Measurements from ENCODE around the gene CACUL1. TPM values are rescaled to one million over a fixed set of nuclear protein-coding genes. Genes with fewer than 3 reads are reported as not detected.
"Not testable (repeated sequence)": the region's sequence is repeated elsewhere in the genome, so short reads cannot be mapped to it uniquely, and the experiment has no call there.

Gene CACUL1
- total RNA-seq, 2 experiments from 2014 or later, result 28.6 to 34.8 TPM

DNA sequence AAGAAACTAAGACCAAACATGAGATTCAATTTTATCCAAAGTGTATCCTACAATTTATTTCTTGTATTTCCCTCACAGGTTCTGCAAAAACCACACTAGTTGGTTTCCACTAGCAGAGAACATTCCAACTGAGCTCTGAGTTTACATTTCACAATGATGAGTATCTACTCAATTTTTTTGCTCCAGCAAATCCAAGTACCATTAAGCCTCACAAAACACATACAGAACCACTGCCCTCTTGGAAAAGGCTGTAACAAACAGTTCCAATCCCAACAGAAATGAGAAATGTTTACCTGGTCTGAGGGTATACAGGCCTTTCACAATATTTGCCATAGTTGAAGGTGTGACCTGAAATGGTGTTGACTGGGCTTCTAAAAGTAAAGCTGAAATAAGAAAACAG is 59.9 kb downstream of the CACUL1 start:
- Mint-ChIP-seq H3K27ac (no peak overlapping the region), H3K36me3 (peaks cover 19% of the 10 kb centered on the region), H3K4me1 (peaks cover 32% of the 10 kb centered on the region), H3K27me3 (no peaks in the 10 kb centered on the region), H3K4me3 (no peak overlapping the region), H3K9me3 (no peaks in the 10 kb centered on the region)
- no peak for DNase-seq

DNA sequence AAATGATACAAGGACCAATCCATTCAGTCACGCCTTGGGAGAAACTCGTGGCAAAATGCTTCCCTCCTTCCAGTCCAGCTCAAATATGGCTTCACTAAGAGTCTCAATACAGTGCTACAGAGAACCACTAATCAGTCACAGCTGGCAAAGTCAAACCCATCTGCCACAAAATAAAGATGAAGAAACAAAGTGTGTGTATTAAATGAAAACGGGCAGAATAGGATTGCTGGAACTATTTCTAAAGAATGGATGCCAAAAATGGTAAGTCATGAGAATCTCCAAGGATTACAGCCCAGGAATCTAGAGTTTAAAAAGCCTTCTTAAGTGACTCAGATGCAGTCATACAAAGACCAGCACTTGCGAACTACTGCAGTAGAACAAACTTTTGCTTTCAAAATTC is 61.9 kb downstream of the CACUL1 start:
- Mint-ChIP-seq H3K36me3 (peaks cover 19% of the 10 kb centered on the region), H3K9me3 (no peaks in the 10 kb centered on the region)
- no peak for DNase-seq

DNA sequence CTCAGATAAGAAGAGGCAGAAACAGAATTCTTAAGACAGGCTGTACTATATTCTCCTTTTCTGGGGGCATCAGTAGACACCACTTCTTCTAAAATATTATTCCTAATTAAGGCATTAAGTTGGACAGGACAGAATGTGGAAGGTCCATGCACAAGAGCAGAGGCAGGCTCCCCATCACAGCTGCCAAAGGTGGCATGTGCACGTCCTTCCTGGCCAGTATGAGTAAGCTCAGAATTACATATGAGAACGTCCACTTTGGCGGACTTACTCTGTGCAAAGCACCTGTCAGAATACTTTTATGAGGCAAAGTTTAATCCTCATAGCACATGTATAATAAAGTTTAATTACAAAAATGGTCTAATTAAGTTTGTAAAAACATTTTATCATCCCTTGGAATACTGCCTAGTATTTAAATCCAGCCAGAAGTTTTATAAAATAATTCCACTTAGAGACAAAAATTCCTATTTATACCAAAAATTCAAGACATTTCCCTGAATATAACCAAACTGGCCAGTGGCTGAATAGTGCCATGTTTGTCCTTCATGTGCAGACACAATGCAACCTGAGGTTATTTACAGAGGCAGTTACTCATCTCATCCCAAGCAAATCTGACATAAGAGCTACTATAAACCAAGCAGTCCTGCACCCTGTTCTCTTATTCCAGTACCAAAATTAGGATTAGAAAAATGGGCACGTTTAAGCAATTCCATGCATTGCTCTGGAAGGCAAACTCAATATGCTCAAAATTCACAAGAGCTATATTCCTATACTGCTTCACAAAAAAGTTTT is 65.5 kb downstream of the CACUL1 start:
- peaks cover 3% of the 10 kb centered on the region for H3K4me1 Mint-ChIP-seq
- H3K9me3 Mint-ChIP-seq, result no peaks in the 10 kb centered on the region
- no peak overlapping the region for H3K4me3 Mint-ChIP-seq
- peaks cover 33% of the 10 kb centered on the region for H3K36me3 Mint-ChIP-seq
- DNase-seq, result no peak
- H3K27me3 Mint-ChIP-seq, result no peaks in the 10 kb centered on the region
- H3K27ac Mint-ChIP-seq, result no peak overlapping the region

More for the DNA sequence above, 61.9 kb downstream of the CACUL1 start:
- Mint-ChIP-seq H3K27ac (no peak overlapping the region), H3K27me3 (no peaks in the 10 kb centered on the region), H3K4me1 (peaks cover 14% of the 10 kb centered on the region), H3K4me3 (no peak overlapping the region)

DNA sequence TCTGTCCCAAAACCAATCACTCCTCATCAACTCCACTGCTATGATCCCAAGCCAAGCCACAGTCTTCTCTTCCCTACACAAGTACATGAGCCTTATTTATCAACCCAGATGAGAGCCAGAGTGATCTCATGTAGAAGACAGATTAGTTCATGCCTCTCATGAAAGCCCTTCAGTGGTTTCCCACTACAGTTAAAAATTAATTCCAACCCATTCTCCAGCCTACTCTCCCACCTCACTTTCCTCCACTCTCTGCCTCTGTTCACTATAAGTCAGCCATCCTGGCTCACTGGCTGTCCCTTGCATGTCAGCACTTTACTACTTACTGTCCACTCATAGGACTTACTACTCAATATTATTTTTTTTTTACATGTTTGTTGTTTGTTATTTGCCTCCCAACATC is 67.3 kb downstream of the CACUL1 start:
- H3K27ac Mint-ChIP-seq, result no peak overlapping the region
- no peak for DNase-seq
- no peaks in the 10 kb centered on the region for H3K27me3 Mint-ChIP-seq
- H3K36me3 Mint-ChIP-seq, result peaks cover 31% of the 10 kb centered on the region
- H3K9me3 Mint-ChIP-seq, result no peaks in the 10 kb centered on the region
- no peak overlapping the region for H3K4me3 Mint-ChIP-seq
- peaks cover 3% of the 10 kb centered on the region for H3K4me1 Mint-ChIP-seq

DNA sequence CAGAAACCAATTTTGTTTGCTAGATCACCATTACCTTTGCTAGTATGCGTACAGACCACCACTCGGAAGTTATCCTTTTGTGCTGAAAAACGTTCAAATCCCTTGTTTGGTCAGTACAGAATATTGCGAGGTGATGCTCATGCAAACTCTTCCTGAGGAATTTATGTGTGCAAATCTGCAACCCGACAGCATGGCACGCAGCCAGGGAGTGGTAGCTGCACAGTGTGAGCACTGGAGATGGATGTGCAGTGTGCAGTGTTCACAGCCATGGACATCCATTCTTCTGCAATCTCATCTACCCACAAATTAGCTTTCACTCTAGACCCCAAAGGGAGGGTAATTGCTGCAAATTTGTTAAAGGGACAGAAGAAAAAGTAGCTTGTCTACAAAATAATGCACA is 72.2 kb downstream of the CACUL1 start:
- no peak overlapping the region for H3K4me3 Mint-ChIP-seq
- peaks cover 28% of the 10 kb centered on the region for H3K36me3 Mint-ChIP-seq
- DNase-seq, result no peak
- H3K27me3 Mint-ChIP-seq, result no peaks in the 10 kb centered on the region
- H3K9me3 Mint-ChIP-seq, result no peaks in the 10 kb centered on the region
- no peak overlapping the region for H3K27ac Mint-ChIP-seq
- H3K4me1 Mint-ChIP-seq, result peaks cover 3% of the 10 kb centered on the region

DNA sequence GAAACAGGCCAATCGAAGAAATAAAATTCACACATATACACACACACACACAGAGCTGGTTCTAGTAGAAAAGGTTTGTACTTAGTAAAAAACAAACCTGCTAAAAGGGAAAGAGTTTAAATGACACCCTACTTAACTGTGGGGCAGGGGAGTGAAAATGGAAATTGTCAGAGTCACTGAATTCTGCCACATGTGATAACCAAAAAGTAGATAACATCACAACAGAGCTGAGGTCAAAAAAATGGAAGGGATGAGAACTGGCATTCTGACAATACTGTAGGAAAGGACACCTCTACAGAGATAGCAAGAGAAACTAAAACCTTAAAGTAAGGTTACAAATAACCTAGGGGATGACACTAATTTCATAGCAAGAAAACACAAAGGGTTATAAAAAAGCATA is 74.6 kb downstream of the CACUL1 start:
- peaks cover 2% of the 10 kb centered on the region for H3K4me1 Mint-ChIP-seq
- H3K27me3 Mint-ChIP-seq, result no peaks in the 10 kb centered on the region
- no peak overlapping the region for H3K4me3 Mint-ChIP-seq
- H3K36me3 Mint-ChIP-seq, result peaks cover 10% of the 10 kb centered on the region
- no peak overlapping the region for H3K27ac Mint-ChIP-seq
- DNase-seq, result no peak
- H3K9me3 Mint-ChIP-seq, result no peaks in the 10 kb centered on the region

DNA sequence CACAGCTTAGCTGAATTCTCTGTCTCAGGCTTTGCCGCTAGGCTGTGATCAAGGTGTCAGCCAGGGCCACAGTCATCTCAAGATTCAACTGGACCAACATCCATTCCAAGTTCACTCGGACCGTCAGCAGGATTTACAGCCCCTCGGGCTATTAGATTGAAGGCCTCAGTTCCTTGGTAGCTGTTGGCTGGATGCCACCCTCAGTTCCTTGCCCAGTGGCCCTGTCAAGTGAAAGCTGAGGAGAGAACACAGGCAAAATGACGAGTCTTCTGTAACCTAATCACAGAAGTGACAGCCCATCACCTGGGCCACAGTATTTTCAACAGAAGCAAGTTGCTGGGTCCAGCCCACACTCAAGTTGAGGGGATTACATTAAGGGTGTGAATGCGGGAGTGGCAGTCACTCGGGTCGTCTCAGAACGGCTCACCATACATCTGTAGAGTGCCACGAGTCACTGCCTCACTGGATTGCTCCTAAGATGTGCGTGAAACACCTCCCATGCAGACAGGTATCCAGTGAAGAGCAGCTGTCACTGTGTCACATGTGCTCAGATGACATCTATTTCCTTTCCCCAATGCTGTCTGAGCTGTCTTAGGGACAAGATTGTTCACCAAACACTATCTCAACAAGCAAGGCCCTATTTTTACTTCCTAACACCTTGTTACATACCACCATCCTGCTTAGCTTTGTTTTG is 80.4 kb downstream of the CACUL1 start:
- Mint-ChIP-seq H3K4me1 (peaks cover 8% of the 10 kb centered on the region), H3K27ac (no peak overlapping the region), H3K4me3 (no peak overlapping the region), H3K36me3 (peaks cover 2% of the 10 kb centered on the region), H3K27me3 (no peaks in the 10 kb centered on the region), H3K9me3 (no peaks in the 10 kb centered on the region)
- DNase-seq, result no peak

DNA sequence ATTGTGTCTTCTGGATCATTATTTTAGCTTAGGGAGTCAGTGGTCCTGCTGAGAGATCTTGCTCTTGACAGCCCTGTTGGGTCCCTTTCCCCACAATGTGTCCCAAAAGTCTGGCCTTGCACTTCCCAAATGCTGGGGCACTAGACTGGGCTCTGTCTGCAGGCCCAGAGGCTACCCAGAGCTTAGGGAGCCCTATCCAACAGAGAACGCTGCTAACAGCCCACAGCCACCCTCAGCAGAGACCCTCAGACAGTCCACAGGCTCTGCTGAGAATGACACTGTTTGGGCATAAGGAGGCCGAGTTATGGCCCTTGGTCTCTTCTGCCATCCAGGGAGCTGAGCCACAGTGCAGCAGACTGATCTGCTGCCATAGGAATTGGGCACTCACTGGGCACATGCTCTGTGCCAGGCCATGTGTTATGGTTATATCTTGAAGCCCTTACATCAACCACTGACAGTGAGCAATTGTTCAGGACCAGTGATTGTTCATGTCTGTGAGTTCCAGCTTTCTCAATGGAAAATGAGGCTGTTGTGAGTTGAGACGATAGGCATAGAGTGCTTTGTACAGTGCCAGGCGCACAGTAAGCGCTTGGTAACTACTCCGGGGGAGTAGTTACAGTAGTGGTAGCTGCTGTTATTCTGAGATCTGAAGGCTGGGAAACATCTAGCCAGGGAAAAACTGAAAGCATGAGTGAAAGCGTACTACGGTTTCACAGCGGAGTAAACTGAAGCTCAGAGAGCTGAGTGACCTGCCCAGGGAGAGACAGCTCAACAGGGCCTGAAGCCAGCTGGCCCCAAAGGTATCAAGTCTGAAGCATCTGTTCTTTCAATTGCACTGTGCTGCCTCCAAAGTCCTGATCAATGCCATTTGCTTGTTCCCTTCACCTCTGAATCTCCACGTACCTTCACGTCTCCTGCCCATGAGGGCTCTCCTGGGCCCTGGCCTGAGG is 81.7 kb downstream of the CACUL1 start:
- no peak for DNase-seq
- H3K4me3 Mint-ChIP-seq, result no peak overlapping the region
- H3K9me3 Mint-ChIP-seq, result no peaks in the 10 kb centered on the region
- H3K36me3 Mint-ChIP-seq, result peaks cover 2% of the 10 kb centered on the region
- H3K4me1 Mint-ChIP-seq, result peaks cover 13% of the 10 kb centered on the region
- H3K27me3 Mint-ChIP-seq, result no peaks in the 10 kb centered on the region
- no peak overlapping the region for H3K27ac Mint-ChIP-seq

DNA sequence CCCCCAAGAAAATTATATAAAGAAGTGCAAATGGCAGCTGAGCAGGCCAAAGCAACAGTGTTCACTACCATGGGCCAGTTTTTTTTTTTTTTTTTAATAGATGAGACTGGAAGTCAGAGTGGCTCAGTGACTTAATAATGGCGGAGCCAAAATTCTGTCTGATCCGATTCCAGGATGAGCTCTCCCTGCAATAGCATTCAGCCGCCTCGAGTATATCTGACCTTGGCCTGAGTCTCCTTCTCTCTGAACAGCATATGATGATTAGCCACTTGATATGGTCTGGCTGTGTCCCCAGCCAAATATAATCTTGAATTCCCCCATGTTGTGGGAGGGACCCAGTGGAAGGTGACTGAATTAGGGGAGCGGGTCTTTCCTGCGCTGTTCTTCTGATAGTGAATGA is 82.6 kb downstream of the CACUL1 start:
- H3K4me3 Mint-ChIP-seq, result no peak overlapping the region
- H3K27me3 Mint-ChIP-seq, result no peaks in the 10 kb centered on the region
- no peaks in the 10 kb centered on the region for H3K9me3 Mint-ChIP-seq
- H3K4me1 Mint-ChIP-seq, result peaks cover 11% of the 10 kb centered on the region
- H3K27ac Mint-ChIP-seq, result no peak overlapping the region
- no peak for DNase-seq
- peaks cover 2% of the 10 kb centered on the region for H3K36me3 Mint-ChIP-seq

DNA sequence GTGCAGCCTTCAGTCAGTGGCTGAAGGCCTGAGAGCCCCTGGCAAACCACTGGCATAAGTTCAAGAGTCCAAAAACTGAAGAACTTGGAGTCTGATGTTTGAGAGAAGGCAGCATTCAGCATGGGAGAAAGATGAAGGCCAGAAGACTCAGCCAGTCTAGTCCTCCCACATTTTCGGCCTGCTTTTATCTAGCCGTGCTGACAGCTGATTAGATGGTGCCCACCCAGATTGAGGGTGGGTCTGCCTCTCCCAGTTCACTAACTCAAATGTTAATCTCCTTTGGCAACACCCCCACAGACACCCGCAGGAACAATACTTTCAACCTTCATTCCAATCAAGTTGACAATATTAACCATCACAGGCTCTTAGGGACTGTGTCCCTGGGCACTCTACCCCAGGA is 83.5 kb downstream of the CACUL1 start:
- not testable (repeated sequence) for H3K27me3 Mint-ChIP-seq, H3K36me3 Mint-ChIP-seq, H3K9me3 Mint-ChIP-seq, H3K4me3 Mint-ChIP-seq, H3K27ac Mint-ChIP-seq, DNase-seq
- H3K4me1 Mint-ChIP-seq, result peaks cover 11% of the 10 kb centered on the region

DNA sequence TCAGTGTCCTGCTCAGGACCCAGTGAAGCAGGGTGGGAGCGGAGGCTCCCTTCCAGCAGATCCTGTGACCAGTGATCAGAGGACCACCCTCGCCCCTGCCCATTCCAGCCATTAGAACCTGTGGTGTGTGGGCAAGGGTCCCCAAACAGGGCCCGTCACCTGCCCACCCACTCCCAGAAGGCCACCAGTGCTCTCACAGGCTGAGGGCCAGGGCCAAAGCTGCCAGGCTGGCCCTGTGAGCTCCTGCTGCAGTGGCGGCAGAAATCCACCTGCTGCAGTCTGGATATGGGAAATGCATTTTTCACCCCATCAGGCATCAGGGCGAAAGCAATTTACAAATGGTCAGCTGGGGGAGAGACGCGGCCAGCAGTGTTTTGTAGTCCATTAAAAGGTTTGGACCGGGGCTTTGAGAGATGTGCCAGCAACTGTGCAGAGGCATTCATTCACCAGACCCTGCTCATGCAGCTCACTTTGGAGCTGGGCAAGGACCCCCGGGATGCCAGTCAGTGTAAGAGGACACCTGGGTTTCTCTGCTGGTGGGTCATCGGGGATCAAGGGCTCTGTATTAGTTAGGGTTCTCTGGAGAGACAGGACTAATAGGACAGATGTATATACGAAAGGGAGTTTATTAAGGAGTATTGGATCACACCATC is 84.2 kb downstream of the CACUL1 start:
- Mint-ChIP-seq H3K27me3 (no peaks in the 10 kb centered on the region), H3K9me3 (no peaks in the 10 kb centered on the region), H3K27ac (no peak overlapping the region), H3K36me3 (peaks cover 2% of the 10 kb centered on the region), H3K4me3 (no peak overlapping the region), H3K4me1 (peaks cover 11% of the 10 kb centered on the region)
- DNase-seq, result no peak

DNA sequence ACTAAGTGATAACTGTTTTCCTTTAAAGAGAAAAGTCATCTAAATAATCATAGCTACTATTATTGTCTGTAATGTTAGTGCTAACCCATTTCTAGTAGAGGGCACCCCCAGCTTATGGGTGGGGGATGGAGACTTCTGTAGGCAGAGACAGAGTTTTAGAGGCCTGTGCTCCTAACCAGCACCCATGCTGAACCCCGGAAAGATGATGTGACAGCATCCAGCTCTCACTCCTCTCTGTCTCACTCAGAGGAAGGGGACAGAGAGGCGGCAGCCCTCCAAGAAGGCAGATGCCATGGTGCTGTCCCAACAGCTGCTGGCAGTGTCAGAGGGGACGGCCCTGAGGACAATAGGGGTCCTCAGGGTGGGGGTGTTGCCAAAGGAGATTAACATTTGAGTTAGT is 84.9 kb downstream of the CACUL1 start:
- H3K4me3 Mint-ChIP-seq, result no peak overlapping the region
- no peaks in the 10 kb centered on the region for H3K27me3 Mint-ChIP-seq
- peaks cover 2% of the 10 kb centered on the region for H3K36me3 Mint-ChIP-seq
- peaks cover 11% of the 10 kb centered on the region for H3K4me1 Mint-ChIP-seq
- H3K27ac Mint-ChIP-seq, result no peak overlapping the region
- no peaks in the 10 kb centered on the region for H3K9me3 Mint-ChIP-seq
- DNase-seq, result no peak

DNA sequence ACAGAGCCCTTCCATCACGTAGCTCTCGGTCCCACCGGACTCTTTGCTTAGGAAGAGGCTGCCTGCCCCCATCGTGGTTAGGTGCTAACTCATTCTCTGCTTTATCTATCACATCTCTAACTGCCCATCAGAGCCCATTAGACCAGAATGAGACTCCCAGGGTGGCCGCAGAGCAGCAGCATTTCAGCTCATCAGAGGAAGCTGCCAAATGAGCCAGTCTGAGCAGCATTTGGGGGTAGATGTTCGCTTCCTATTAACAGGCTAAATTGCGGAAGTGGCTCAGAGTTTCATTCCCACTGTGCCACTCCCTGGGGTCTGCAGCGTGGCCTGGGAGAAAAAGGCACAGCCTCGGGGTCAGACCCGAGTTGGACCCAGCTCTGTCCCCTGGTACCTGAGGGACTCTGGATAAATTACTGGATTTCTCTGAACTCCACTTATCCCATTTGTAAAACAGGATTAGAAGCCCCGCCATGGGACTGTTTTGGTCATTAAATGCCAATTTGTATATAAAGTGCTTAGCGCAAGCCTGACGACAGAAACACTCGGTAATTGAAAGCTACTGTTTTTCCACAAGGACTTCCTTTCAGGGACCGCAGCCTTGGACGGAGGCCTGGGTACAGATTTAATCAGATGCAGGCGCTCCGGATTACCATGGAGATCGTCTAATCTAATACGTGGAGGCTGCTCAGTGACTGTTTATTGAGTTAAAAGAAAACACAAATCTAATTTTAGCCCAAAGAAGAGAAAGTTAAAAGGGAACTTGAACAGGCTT is 85.6 kb downstream of the CACUL1 start:
- H3K4me1 Mint-ChIP-seq, result peaks cover 11% of the 10 kb centered on the region
- H3K27me3 Mint-ChIP-seq, result no peaks in the 10 kb centered on the region
- H3K27ac Mint-ChIP-seq, result peak overlapping the region; percentile 35
- H3K4me3 Mint-ChIP-seq, result no peak overlapping the region
- no peak for DNase-seq
- peaks cover 2% of the 10 kb centered on the region for H3K36me3 Mint-ChIP-seq
- no peaks in the 10 kb centered on the region for H3K9me3 Mint-ChIP-seq

All from activated naive CD8-positive, alpha-beta T cell treated with anti-CD3 and anti-CD28 coated beads for 36 hours (primary cell).